CD4-positive, alpha-beta T cell treated with Interleukin-21 for 1 hour (primary cell): ENCODE data around the gene POLE.

ENCODE experiments used
- DNase-seq: peaks from one replicate; pipeline ENCODE4 v3.0.0-alpha.2; 2020

POLE gene

DNA sequence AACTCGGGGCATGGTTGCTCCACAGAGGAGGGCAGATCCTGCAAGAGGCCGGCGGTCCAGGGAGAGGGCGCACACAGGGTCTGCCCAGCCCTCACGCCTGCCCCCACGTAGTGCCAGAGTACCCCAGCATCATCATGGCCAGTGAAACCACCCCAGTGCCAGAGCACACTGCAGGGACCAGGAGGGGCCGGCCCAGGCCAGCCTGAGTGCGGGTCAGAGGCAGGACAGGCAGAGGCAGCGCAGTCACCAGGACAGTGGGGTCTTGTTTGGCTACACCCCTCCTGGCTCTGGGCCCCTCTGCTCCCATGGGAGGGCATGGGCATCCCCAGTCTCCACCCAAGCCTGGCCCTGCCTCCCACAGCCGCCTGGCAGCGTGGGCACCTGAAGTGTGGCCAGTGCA lies 111.5 kb downstream of the POLE start:
- DNase-seq = no peak

DNA sequence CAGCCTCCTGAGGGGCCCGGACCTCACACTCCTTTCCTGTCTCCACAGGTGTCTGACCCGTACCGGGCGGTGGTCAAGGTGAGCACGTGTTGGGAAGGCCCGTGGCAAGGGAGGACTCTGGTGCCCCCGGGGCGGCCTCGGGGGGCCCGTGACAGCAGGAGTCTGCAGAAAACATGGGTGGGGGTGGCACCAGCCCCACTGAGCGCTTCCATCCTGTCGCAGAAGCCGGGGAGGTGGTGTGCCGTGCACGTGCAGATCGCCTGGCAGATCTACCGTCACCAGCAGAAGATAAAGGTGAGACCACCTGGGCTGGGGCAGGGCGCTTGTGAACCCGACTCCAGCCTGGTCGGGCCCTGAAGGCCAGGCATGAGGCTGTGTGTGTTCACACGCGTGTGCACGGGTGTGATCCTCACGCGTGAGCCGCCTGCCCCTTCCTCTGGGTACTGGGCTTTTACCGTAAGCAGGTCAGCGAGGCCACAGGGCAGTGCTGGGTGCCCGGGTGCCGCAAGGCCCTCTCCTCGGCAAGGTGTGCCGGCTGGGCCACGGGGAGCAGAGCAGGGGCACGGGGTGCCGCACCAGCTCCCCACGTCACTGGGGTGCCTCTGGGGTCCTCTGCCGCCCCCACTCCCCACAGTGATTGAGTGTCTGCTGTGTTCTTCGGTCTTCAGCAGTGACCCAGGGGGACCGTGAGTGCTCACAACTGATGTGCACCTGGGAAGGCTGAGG lies 112.7 kb downstream of the POLE start:
- DNase-seq = no peak
